Measurements from ENCODE around the gene ERG.

Gene ERG

GRCh38 chr21:38467374-38467773 lies 30.9 kb downstream of the ERG start:
- DNase-seq (ENCODE audit: extremely low read depth, low read depth), result no peak

GRCh38 chr21:38460171-38460742 lies 38.0 kb downstream of the ERG start:
- no peak for TF ChIP-seq CTCF (IDR thresholded peaks at IDR 0.05; ENCODE audit: low read depth, low read length)
- DNase-seq (ENCODE audit: extremely low read depth, low read depth), result no peak

More at GRCh38 chr21:38467374-38467773, 30.9 kb downstream of the ERG start:
- TF ChIP-seq CTCF (IDR thresholded peaks at IDR 0.05; ENCODE audit: low read depth, low read length), result no peak

DNA sequence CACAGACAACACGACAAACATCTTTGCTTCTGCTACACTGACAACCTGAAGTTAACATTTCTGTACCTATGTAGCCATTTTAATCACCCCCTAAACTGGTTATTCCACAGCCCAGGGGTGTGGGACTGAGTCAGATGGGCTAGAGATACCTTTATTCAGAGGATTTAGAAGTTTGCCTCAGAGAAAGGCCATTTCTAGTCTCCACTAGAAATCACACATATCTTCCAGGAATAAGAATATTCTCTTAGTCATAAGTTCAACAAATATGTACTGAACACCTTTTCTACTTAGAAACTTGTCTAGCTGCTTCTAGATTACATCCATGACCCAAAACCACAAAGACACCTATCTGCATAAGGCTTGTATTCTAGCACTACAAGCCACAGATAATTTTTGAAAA lies 38.8 kb downstream of the ERG start:
- no peak for DNase-seq (ENCODE audit: extremely low read depth, low read depth)
- TF ChIP-seq CTCF (IDR thresholded peaks at IDR 0.05; ENCODE audit: low read depth, low read length), result no peak

GRCh38 chr21:38455403-38455802 lies 42.9 kb downstream of the ERG start:
- DNase-seq (ENCODE audit: extremely low read depth, low read depth), result no peak
- TF ChIP-seq CTCF (IDR thresholded peaks at IDR 0.05; ENCODE audit: low read depth, low read length), result no peak

GRCh38 chr21:38454702-38455101 lies 43.6 kb downstream of the ERG start:
- TF ChIP-seq CTCF (IDR thresholded peaks at IDR 0.05; ENCODE audit: low read depth, low read length), result no peak
- no peak for DNase-seq (ENCODE audit: extremely low read depth, low read depth)

DNA sequence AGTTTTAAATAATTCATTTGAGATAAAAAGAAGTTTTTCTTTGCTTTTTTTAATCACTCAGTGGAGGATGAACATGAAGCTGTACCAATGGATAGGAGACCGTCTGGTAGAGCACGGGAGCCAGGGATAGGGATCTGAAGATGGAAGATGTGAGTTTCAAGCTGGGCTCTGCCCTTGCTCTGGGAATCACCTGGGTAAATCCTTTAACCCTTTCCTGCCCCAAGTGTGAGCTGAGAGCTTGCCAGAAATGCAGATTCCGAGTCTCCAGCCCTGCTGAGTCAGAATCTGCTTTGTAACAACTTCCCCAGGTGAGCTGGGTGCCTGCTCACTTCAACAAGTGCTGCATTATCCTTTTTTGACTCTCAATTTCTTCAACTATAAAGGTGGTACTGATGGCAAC lies 44.1 kb downstream of the ERG start:
- no peak for DNase-seq (ENCODE audit: extremely low read depth, low read depth)
- no peak for TF ChIP-seq CTCF (IDR thresholded peaks at IDR 0.05; ENCODE audit: low read depth, low read length)

GRCh38 chr21:38448671-38449385 lies 49.4 kb downstream of the ERG start:
- TF ChIP-seq CTCF (IDR thresholded peaks at IDR 0.05; ENCODE audit: low read depth, low read length), result no peak
- DNase-seq (ENCODE audit: extremely low read depth, low read depth), result no peak

Data from AG09319 (cell line).